Gastroesophageal sphincter (tissue), 4 donors: ENCODE results near the gene PROKR2. TPM values are rescaled to one million over a fixed set of nuclear protein-coding genes. Genes with fewer than 3 reads are reported as not detected.

ENCODE experiments used
- ATAC-seq: fragments of 150-250 bp; one replicate; pipeline ENCODE4 v1.9.1; 2016; ENCODE audit warnings: mild to moderate bottlenecking, moderate library complexity
- H3K27ac ChIP-seq, 4 donors: fragments of 200-600 bp; sonication (generic) in 3 of 4; 1 replicate in 3 of 4; 2 replicates in 1 of 4; pipeline ENCODE4 v1.5.1; 2016 to 2019
- H3K27me3 ChIP-seq: fragments of 200-600 bp; sonication (generic); one replicate; pipeline ENCODE4 v1.5.1; 2019
- H3K36me3 ChIP-seq, 2 donors: fragments of 200-600 bp; sonication (generic); one replicate each; pipeline ENCODE4 v1.5.1; 2019; ENCODE audit warnings: control low read depth in 1 of 2
- H3K4me1 ChIP-seq, 3 donors: fragments of 200-600 bp; sonication (generic); 1 replicate in 2 of 3; 2 replicates in 1 of 3; pipeline ENCODE4 v1.5.1; 2016 to 2019; ENCODE audit warnings: control low read depth in 2 of 3
- H3K4me3 ChIP-seq, 2 donors: fragments of 200-600 bp; sonication (generic); one replicate each; pipeline ENCODE4 v1.5.1; 2019; ENCODE audit warnings: mild to moderate bottlenecking in 1 of 2, moderate library complexity in 1 of 2
- H3K9me3 ChIP-seq, 3 donors: fragments of 200-600 bp; sonication (generic); one replicate each; pipeline ENCODE4 v1.5.1; 2017 to 2019; ENCODE audit warnings: control low read depth in 2 of 3
- EP300 ChIP-seq: sonication (generic); formaldehyde crosslinking; IDR thresholded peaks from one replicate; pipeline ENCODE4 v1.6.1; 2017; ENCODE audit warnings: antibody characterized with exemption, mild to moderate bottlenecking
- POLR2A ChIP-seq, 2 donors: fragments of 450-650 bp; IDR thresholded peaks; one replicate each; pipeline ENCODE4 v1.6.1; 2017; ENCODE audit warnings: antibody characterized with exemption in 2 of 2, mild to moderate bottlenecking in 2 of 2, moderate library complexity in 1 of 2
- POLR2AphosphoS5 ChIP-seq: sonication (generic); formaldehyde crosslinking; IDR thresholded peaks from one replicate; pipeline ENCODE4 v1.6.1; 2017; ENCODE audit warnings: antibody characterized with exemption
- WGBS, 2 donors: methylation state at CpG; one replicate each; pipeline ENCODE4 v1.1.5; 2018; ENCODE audit warnings: low coverage in 1 of 2; 5-methylcytosine and 5-hydroxymethylcytosine counted together
- total RNA-seq, 4 donors: library from RNA; depleted of rRNA; stranded (reverse); fragments of >200 nt; gene quantifications; one replicate each; pipeline ENCODE4 v1.1.0, GENCODE V29; 2016
- TF ChIP-seq, protein P1 (sequence below), 4 experiments: fragments of 200-600 bp in 2 of 4; fragments of 450-650 bp in 2 of 4; sonication (generic) in 1 of 4; IDR thresholded peaks; one replicate each; pipeline ENCODE4 v1.5.1; 2017 to 2019; ENCODE audit warnings: antibody characterized with exemption in 4 of 4, mild to moderate bottlenecking in 2 of 4, moderate library complexity in 2 of 4

The PROKR2 gene
- total RNA-seq, 4 donors from 2014 or later, result not detected

DNA sequence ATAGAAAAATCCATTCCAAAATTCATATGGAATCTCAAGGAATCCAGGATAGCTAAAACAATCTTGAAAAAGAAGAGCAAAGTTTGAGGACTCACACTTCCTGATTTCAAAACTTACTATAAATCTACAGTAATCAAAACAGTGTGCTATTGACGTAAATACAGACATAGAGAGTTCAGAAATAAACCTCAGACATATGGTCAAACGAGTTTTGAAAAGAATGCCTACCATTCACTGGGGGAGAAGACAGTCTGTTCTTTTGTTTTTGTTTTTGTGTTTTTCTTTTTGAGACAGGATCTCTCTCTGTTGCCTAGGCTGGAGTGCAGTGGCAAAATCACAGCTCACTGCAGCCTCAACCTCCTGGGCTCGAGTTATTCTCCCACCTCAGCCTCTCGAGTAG lies 25.3 kb upstream of the PROKR2 start:
- Histone ChIP-seq H3K27me3 (no peaks in the 10 kb centered on the region), H3K4me3 (no peak overlapping the region), H3K36me3 (no peaks in the 10 kb centered on the region), H3K4me1 (no peaks in the 10 kb centered on the region), H3K27ac (no peak overlapping the region), H3K9me3 (peaks cover 0 to 4% (median 0%) of the 10 kb centered on the region in 3 donors)
- TF ChIP-seq POLR2AphosphoS5 (no peak), EP300 (no peak), POLR2A (IDR thresholded peaks at IDR 0.05) (no peak)
- TF ChIP-seq, protein P1, sequence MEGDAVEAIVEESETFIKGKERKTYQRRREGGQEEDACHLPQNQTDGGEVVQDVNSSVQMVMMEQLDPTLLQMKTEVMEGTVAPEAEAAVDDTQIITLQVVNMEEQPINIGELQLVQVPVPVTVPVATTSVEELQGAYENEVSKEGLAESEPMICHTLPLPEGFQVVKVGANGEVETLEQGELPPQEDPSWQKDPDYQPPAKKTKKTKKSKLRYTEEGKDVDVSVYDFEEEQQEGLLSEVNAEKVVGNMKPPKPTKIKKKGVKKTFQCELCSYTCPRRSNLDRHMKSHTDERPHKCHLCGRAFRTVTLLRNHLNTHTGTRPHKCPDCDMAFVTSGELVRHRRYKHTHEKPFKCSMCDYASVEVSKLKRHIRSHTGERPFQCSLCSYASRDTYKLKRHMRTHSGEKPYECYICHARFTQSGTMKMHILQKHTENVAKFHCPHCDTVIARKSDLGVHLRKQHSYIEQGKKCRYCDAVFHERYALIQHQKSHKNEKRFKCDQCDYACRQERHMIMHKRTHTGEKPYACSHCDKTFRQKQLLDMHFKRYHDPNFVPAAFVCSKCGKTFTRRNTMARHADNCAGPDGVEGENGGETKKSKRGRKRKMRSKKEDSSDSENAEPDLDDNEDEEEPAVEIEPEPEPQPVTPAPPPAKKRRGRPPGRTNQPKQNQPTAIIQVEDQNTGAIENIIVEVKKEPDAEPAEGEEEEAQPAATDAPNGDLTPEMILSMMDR (IDR thresholded peaks at IDR 0.05), result no peak
- WGBS, 2 donors, result 28 to 30% methylated on average over 2 to 4 of the region's 4 CpGs
- ATAC-seq, result no peak

DNA sequence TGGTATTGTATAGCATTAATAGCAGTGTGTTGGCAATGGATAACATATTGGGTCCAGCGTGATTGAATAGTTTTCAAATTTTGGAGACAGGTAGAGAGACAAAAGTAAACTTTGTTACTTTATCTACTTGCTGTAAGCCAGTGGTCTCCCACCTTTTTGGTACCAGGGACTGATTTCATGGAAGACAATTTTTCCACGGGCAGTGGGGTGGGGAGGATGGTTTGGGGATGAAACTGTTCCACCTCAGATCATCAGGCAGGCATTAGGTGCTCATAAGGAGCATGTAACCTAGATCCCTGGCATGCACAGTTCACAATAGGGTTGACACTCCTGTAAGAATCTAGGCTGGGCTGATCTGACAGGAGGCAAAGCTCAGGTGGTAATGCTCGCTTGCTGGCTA lies 14.6 kb upstream of the PROKR2 start:
- ATAC-seq, result no peak
- H3K4me3 ChIP-seq, result no peak overlapping the region
- no peak overlapping the region for H3K27ac ChIP-seq
- H3K36me3 ChIP-seq, result no peaks in the 10 kb centered on the region
- no peaks in the 10 kb centered on the region for H3K9me3 ChIP-seq
- H3K27me3 ChIP-seq, result peaks cover 3% of the 10 kb centered on the region
- TF ChIP-seq EP300, result no peak
- TF ChIP-seq, protein P1 (IDR thresholded peaks at IDR 0.05), result no peak
- TF ChIP-seq POLR2AphosphoS5, result no peak
- no peak for TF ChIP-seq POLR2A (IDR thresholded peaks at IDR 0.05)
- H3K4me1 ChIP-seq, result no peaks in the 10 kb centered on the region
- WGBS, 2 donors, result 77 to 87% methylated on average over 3 of the region's 3 CpGs

DNA sequence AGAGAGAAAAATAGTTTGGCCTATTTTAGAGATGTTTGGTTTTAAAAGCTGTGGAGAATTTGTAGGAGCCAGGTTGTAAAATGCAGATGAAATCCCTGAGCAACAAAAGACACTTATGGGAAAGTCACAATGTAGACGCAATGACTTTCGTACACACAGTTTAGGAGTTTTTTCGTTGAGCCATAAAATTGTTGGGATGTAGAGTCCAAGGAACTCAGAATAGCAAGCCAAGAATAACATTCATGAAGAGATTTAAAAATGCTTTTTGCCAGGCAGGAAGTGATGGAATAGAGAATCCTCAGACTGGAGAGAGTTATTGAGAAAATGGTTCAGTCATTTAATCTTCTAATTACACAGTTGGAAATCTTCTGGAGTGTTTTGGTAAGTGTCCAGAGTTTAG lies 11.5 kb upstream of the PROKR2 start:
- H3K4me1 ChIP-seq, result no peaks in the 10 kb centered on the region
- TF ChIP-seq EP300, result no peak
- TF ChIP-seq, protein P1 (IDR thresholded peaks at IDR 0.05), result no peak
- no peak for TF ChIP-seq POLR2AphosphoS5
- TF ChIP-seq POLR2A (IDR thresholded peaks at IDR 0.05), result no peak
- 50 to 66% methylated on average over 3 of the region's 3 CpGs for WGBS, 2 donors
- no peak overlapping the region for H3K4me3 ChIP-seq
- H3K27me3 ChIP-seq, result peaks cover 15% of the 10 kb centered on the region
- no peaks in the 10 kb centered on the region for H3K9me3 ChIP-seq
- H3K27ac ChIP-seq, result no peak overlapping the region
- H3K36me3 ChIP-seq, result no peaks in the 10 kb centered on the region
- ATAC-seq, result no peak

DNA sequence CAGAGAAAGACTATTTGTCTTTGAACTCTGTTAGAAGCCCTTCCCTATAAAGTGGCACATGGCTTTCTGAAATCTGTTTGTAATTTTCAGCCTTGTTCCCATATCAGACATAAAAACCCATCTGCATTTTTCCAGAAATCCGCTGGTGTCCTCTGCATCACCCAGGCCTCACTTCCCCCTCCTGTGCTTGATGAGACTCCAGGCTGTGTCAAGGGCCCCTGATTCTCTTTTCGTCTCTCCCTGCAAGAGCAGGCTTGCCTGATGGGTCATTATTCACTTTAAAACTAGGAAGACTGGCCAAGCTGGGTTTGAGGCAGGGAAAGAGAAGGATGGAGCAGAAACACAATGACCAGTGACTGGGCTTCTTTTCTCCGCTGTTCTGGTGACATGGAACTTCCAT lies 10.6 kb upstream of the PROKR2 start:
- Histone ChIP-seq H3K27me3 (peaks cover 15% of the 10 kb centered on the region), H3K9me3 (no peaks in the 10 kb centered on the region), H3K36me3 (no peaks in the 10 kb centered on the region), H3K4me1 (no peaks in the 10 kb centered on the region), H3K27ac (no peak overlapping the region), H3K4me3 (no peak overlapping the region)
- no peak for ATAC-seq
- 54 to 58% methylated on average over 3 of the region's 3 CpGs for WGBS, 2 donors
- TF ChIP-seq POLR2AphosphoS5, result no peak
- TF ChIP-seq, protein P1 (IDR thresholded peaks at IDR 0.05), result no peak
- TF ChIP-seq POLR2A (IDR thresholded peaks at IDR 0.05), result no peak
- TF ChIP-seq EP300, result no peak

DNA sequence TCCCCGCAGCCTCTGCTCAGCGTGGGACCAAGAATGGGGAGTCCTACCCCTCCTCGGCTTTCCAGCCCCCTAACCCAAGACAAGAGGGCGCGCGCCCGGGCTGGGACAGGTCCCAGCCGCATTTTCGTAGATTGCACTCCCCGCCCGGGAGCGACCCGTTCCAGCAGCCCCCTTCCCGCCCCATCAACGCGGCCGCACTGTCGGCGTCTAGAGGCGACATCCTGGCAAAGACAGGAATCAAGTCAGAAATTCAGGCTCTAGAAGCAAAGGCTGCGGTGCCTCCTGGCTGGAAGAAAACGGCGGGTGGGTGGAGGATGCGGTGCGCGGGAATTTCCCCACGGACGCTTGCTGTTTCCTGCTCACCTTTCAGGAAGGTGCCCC lies 957 bp downstream of the PROKR2 start:
- Histone ChIP-seq H3K9me3 (peaks cover 0 to 4% (median 0%) of the 10 kb centered on the region in 3 donors), H3K4me1 (peaks cover 0 to 6% (median 0%) of the 10 kb centered on the region in 3 donors), H3K27me3 (peaks cover 64% of the 10 kb centered on the region), H3K36me3 (no peaks in the 10 kb centered on the region), H3K4me3 (no peak overlapping the region), H3K27ac (no peak overlapping the region)
- WGBS, 2 donors, result 0% methylated on average over 8 of the region's 28 CpGs; no CpG with 5 or more reads in 1 of the 2 donors
- TF ChIP-seq POLR2A (IDR thresholded peaks at IDR 0.05), result no peak
- TF ChIP-seq, protein P1 (IDR thresholded peaks at IDR 0.05), result no peak
- TF ChIP-seq POLR2AphosphoS5, result no peak
- TF ChIP-seq EP300, result no peak
- ATAC-seq, result no peak
